CD4-positive, alpha-beta memory T cell (primary cell): ENCODE data around the gene THSD4. TPM values are rescaled to one million over a fixed set of nuclear protein-coding genes. Genes with fewer than 3 reads are reported as not detected.

Experiments
- CTCF ChIA-PET: fragments of 350-600 bp; sonication (Branson Sonifier 250); formaldehyde crosslinking; loops from one replicate; lab custom pipeline; 2021; ENCODE audit warnings: inconsistent platforms; ENCODE audit not compliant: partially characterized antibody; lab: Charles Lee
- POLR2A ChIA-PET: fragments of 350-600 bp; sonication (Branson Sonifier 250); formaldehyde crosslinking; loops from one replicate; lab custom pipeline; 2021; ENCODE audit not compliant: partially characterized antibody; lab: Charles Lee
- DNase-seq, 5 donors: peaks; one replicate each; pipeline versions ENCODE4 v3.0.0 to v3.0.0-alpha.2; 2020 to 2022; ENCODE audit warnings: mixed read lengths in 1 of 5
- H3K27ac ChIP-seq: one replicate; pipeline ENCODE4 v1.7.0; 2013; ENCODE audit warnings: low read depth, low read length
- H3K27me3 ChIP-seq: 2 replicates; pipeline ENCODE4 v1.7.0; 2013; ENCODE audit warnings: mild to moderate bottlenecking, low read length, moderate library complexity; ENCODE audit not compliant: insufficient read depth
- H3K36me3 ChIP-seq: 2 replicates; pipeline ENCODE4 v1.7.0; 2013; ENCODE audit warnings: mild to moderate bottlenecking, low read length, moderate library complexity; ENCODE audit not compliant: insufficient read depth
- H3K4me1 ChIP-seq: 2 replicates; pipeline ENCODE4 v1.7.0; 2013; ENCODE audit warnings: mild to moderate bottlenecking, low read length, moderate library complexity; ENCODE audit not compliant: insufficient read depth
- H3K4me3 ChIP-seq, 2 donors: one replicate each; pipeline ENCODE4 v1.7.0; 2013; ENCODE audit warnings: low read length in 2 of 2, mild to moderate bottlenecking in 1 of 2
- H3K9me3 ChIP-seq, 2 donors: one replicate each; pipeline ENCODE4 v1.7.0; 2013; ENCODE audit warnings: low read length in 2 of 2, control low read depth in 1 of 2; ENCODE audit not compliant: control insufficient read depth in 1 of 2
- H3K27ac Mint-ChIP-seq, 7 donors: one replicate each; pipeline ENCODE4 v1.8.0; 2020 to 2021; ENCODE audit warnings: mixed read lengths in 7 of 7, mild to moderate bottlenecking in 6 of 7, inconsistent platforms in 3 of 7, moderate library complexity in 3 of 7
- H3K27me3 Mint-ChIP-seq, 2 donors: one replicate each; pipeline ENCODE4 v1.8.0; 2020 to 2021; ENCODE audit warnings: mixed read lengths in 2 of 2
- H3K36me3 Mint-ChIP-seq, 2 donors: one replicate each; pipeline ENCODE4 v1.8.0; 2020 to 2021; ENCODE audit warnings: mixed read lengths in 2 of 2, inconsistent platforms in 1 of 2, mild to moderate bottlenecking in 1 of 2
- H3K4me1 Mint-ChIP-seq, 4 donors: one replicate each; pipeline ENCODE4 v1.8.0; 2020 to 2021; ENCODE audit warnings: mixed read lengths in 4 of 4, mild to moderate bottlenecking in 1 of 4
- H3K4me3 Mint-ChIP-seq, 8 donors: one replicate each; pipeline ENCODE4 v1.8.0; 2020 to 2021; ENCODE audit warnings: mixed read lengths in 8 of 8, mild to moderate bottlenecking in 7 of 8, moderate library complexity in 6 of 8, inconsistent platforms in 3 of 8
- H3K9me3 Mint-ChIP-seq, 8 donors: one replicate each; pipeline ENCODE4 v1.8.0; 2020 to 2021; ENCODE audit warnings: mixed read lengths in 8 of 8, mild to moderate bottlenecking in 5 of 8, inconsistent platforms in 3 of 8, moderate library complexity in 1 of 8
- intact Hi-C: fragments of 100-400 bp; cut with micrococcal nuclease; formaldehyde crosslinking; loops from one replicate; pipeline ENCODE4 v1.15.1; 2023
- polyA plus RNA-seq, 2 donors: library from polyadenylated mRNA; unstranded; fragments of 300-500 nt; fragmentation: Illumina TruSeq; gene quantifications; one replicate each; pipeline ENCODE4 v1.2.3, GENCODE V29; 2021
- total RNA-seq, 2 experiments: library from RNA; stranded (reverse); gene quantifications; one replicate each; pipeline ENCODE4 v1.2.3, GENCODE V29; 2021

THSD4 gene
- total and polyA plus RNA-seq, 4 experiments from 2014 or later = not detected

GRCh38 chr15:71826196-71826595 lies 710.9 kb downstream of the THSD4 start:
- intact Hi-C loops = no loop called here
- Mint-ChIP-seq H3K4me3 (no peak overlapping the region), H3K36me3 (peaks cover 83 to 93% of the 10 kb centered on the region in 2 donors), H3K4me1 (no peaks in the 10 kb centered on the region), H3K27me3 (no peaks in the 10 kb centered on the region), H3K27ac (no peak overlapping the region), H3K9me3 (peaks cover 8 to 45% (median 36%) of the 10 kb centered on the region in 8 donors)
- no peak for DNase-seq
- no peaks in the 10 kb centered on the region for H3K9me3 ChIP-seq
- POLR2A ChIA-PET = no interaction called here
- H3K36me3 ChIP-seq = peaks cover 22% of the 10 kb centered on the region
- no peaks in the 10 kb centered on the region for H3K4me1 ChIP-seq
- H3K27me3 ChIP-seq = no peaks in the 10 kb centered on the region
- CTCF ChIA-PET = no interaction called here
- H3K4me3 ChIP-seq = no peak overlapping the region
- no peak overlapping the region for H3K27ac ChIP-seq

- intact Hi-C loops = no loop called here
- Mint-ChIP-seq H3K4me3 (no peak overlapping the region), H3K27me3 (no peaks in the 10 kb centered on the region), H3K36me3 (peaks cover 57 to 65% of the 10 kb centered on the region in 2 donors), H3K4me1 (no peaks in the 10 kb centered on the region), H3K9me3 (peaks cover 0 to 4% (median under 1%) of the 10 kb centered on the region in 8 donors), H3K27ac (no peak overlapping the region)
- ChIA-PET POLR2A (no interaction called here), CTCF (no interaction called here)
- H3K27ac ChIP-seq = no peak overlapping the region
- H3K36me3 ChIP-seq = peaks cover 22% of the 10 kb centered on the region
- no peaks in the 10 kb centered on the region for H3K4me1 ChIP-seq
- no peak for DNase-seq
- H3K4me3 ChIP-seq = no peak overlapping the region
- H3K27me3 ChIP-seq = no peaks in the 10 kb centered on the region
- no peaks in the 10 kb centered on the region for H3K9me3 ChIP-seq
Observed at GRCh38 chr15:71830981-71831380, 715.7 kb downstream of the THSD4 start.

Other genes with a start within 250 kb of the THSD4 start
- gene THAP10, start 223.0 kb upstream of the THSD4 start, total RNA-seq = under 1 TPM; 0.36 to 0.41 TPM
- under 1 TPM; 0.12 to 0.31 TPM for gene THAP10, start 223.0 kb upstream of the THSD4 start, polyA plus RNA-seq
- gene LRRC49, start 222.6 kb upstream of the THSD4 start, total RNA-seq = under 1 TPM; 0.20 to 0.75 TPM
- gene LRRC49, start 222.6 kb upstream of the THSD4 start, polyA plus RNA-seq = under 1 TPM in 1 of 2 donors, not detected in 1; 0.50 TPM